GM18505 (cell line): ENCODE data around the gene PHLDB2.

Source experiments
- ATAC-seq: cut with Tn5 transposase; IDR thresholded peaks from one replicate; pipeline ENCODE4 v1.9.1; 2021; ENCODE audit not compliant: unreplicated experiment
- POLR2A ChIP-seq: IDR thresholded peaks from 4 replicates; pipeline ENCODE4 v1.6.1; 2011; ENCODE audit warnings: borderline replicate concordance; ENCODE audit not compliant: insufficient read depth, insufficient read length; ENCODE audit errors: extremely low read depth

Gene PHLDB2

DNA sequence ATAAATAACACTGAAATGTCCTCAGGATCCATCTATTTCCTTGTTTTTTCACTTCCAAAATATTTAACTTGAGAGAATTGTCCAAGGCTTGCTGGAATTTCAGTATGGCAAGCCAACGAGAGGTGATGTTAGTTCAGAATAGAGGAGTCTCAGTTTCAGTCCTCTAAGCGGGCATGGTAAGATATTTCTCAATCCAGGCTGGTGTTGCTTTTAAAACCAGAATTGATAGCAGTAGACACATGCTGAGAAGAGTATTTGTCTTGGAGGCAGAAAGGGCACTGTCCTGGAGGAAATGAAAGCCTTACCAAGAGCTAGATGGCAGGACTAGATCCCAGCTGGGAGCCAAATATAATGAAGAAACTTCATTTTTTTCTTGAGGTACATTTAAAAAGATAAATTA is 23.1 kb downstream of the PHLDB2 start:
- TF ChIP-seq POLR2A = no peak
- ATAC-seq = no peak

DNA sequence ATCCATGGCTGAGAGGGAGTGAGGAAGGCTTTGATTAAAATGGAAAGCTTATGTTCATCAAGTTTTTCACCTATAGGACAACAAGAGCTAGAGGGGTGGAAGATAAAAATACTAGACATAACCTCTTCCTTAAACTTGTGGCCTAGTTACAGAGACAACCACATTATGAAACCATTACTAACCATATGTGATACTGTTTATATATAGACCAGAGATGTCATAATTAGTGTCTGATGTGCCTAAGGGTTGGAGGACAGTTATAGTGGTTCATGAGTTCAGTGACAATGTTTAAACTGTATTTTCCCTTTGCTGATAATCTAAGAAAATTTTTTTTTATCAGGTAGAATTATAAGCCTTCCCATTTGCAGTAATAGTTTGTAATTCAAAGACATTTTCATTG is 23.7 kb downstream of the PHLDB2 start:
- ATAC-seq = peak; percentile 97
- TF ChIP-seq POLR2A = no peak

DNA sequence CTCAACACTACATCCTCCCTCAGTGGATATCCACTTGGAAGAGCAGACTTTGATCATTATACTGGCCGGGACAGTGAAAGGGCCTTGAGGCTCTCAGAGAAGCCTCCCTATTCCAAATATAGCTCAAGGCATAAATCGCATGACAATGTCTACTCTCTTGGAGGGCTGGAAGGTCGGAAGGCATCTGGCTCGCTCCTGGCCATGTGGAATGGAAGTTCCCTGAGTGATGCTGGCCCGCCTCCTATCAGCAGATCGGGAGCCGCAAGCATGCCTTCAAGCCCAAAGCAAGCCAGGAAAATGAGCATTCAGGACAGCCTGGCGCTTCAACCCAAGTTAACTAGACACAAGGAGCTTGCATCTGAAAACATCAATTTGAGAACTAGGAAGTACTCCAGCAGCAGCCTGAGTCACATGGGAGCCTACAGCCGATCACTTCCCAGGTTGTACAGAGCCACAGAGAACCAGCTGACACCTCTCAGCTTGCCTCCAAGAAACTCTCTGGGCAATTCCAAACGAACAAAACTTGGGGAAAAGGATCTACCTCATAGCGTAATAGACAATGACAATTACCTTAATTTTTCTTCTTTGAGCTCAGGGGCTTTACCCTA is 25.4 kb downstream of the PHLDB2 start:
- ATAC-seq = no peak

DNA sequence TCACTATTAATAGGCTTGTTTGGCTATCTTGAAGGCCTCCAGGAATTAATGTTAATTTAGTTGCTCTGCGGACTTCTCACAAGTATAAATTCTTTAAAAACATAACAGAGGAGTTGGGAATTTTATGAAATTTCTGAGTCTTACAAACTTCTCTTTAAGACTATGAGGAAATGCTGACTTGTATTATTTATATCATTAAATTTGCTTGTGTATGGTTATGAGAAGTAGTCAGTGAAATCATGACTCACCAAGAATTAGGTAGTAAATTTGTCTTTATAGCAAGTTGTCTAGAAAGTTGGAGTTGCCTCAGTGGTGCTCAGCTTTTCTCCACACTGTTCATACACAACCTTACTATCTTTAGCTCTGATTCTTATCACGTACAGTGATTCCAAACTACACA is 26.5 kb downstream of the PHLDB2 start:
- no peak for ATAC-seq
- TF ChIP-seq POLR2A = no peak

More for the DNA sequence above, 25.4 kb downstream of the PHLDB2 start:
- no peak for TF ChIP-seq POLR2A

DNA sequence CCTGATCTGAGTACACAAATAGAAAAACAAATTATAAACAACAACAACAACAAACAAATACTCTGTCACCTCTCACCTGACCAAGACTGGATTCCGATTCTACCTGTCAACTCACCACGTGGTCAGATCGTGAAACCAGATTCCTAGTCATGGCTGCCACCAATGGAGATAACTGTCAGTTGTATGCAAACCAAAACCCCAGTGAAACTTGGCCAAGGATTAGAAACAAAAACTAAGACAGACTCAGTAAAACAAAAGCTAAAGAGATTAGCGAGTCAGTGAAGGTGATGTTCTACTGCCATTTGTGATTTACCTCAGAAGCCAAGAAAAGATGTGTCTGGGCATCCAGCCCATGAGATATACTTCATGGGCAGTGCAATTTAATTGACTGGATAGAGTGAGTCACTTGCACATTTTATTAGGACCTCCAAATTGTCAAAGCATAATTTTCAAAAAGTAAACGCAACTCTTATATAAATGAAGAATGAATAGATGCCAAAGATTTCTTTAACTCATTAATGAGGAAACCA is 31.1 kb downstream of the PHLDB2 start:
- ATAC-seq = no peak
- no peak for TF ChIP-seq POLR2A

DNA sequence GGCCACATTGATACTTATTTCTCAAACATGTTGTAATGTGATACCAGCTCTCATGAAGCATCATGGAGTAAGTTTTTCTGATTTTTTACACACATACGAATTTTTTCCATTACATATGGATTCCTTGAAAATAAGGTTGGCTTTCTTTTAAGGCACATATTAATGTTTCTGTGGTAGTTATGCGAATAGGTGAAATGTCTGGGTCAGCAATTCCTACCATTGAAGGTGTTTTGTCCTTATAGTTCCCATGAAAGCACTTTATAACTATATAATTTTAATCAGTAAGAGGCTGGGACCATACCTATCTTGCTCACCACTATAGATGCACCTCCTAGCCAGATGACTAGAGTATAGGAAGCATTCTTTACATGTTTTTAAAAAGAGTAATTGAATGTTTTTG is 33.0 kb downstream of the PHLDB2 start:
- no peak for TF ChIP-seq POLR2A
- ATAC-seq = no peak

DNA sequence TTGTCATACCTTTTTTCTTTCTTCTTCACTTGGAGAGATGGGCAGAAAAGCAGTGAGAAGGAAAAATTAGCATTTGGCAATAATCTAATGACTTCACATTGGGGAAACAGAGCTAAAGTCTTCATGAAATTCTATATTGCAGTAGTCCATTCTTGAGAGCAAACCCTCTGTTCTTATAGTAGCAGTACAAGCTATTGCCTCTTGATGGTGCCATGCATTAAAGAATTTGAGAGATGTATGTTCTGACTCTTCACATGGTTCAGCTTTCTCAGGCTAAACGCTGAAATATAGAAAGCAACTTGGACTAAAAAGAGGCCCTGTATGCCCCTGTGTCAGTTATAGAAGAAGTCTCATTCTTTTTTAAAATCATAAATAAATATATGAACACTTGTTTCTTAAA is 36.0 kb downstream of the PHLDB2 start:
- TF ChIP-seq POLR2A = no peak
- ATAC-seq = no peak

DNA sequence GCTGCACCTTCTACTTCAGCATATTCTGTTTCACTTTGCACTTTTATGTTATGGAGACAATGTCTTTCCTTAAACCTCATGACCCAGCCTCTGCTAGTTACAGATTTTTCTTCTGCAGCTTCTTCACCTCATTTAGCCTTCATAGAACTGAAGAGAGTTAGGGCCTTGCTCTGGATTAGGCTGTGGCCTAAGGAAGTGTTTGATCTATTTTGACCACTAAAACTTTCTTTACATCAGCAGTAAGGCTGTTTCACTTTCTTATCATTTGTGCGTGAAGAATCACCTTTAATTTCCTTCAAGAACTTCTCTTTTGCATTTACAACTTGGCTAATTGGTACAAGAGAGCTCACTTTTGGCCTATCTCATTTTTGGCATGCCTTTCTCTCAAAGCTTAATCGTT is 40.9 kb downstream of the PHLDB2 start:
- no peak for ATAC-seq
- no peak for TF ChIP-seq POLR2A

DNA sequence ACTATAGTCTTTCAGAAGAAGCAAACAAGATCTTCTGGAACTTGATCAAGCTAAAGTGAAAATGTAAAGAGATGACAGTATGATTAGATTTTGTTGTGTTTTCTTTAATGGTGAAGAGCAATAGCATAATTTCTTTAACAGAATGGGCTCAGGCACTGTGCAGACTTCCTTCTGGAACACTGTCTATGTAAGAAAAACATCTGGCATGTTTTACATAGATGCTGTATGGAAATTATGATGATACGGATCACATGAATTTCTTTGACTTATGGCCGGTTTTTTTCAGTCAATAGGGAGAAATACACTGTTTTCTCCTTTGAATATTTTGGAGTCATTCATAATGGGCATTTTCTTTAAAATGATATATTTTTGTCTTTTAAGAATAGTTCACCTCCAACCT is 42.6 kb downstream of the PHLDB2 start:
- no peak for TF ChIP-seq POLR2A
- no peak for ATAC-seq

DNA sequence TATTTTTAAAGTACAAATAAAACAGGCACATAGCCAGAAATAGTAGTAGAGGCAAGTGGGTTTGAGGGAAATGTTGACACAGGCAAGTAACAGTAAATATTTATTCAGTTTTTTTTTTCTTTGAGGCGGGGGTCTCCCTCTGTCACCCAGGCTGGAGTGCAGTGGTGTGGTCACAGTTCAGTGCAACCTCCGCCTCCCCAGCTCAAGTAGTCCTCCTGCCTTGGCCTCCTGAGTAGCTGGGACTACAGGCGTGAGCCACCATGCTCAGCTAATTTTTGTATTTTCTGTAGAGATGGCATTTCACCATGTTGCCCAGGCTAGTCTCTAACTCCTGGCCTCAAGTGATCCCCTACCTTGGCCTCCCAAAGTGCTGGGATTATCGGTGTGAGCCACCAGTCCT is 43.5 kb downstream of the PHLDB2 start:
- no peak for ATAC-seq
- TF ChIP-seq POLR2A = no peak

DNA sequence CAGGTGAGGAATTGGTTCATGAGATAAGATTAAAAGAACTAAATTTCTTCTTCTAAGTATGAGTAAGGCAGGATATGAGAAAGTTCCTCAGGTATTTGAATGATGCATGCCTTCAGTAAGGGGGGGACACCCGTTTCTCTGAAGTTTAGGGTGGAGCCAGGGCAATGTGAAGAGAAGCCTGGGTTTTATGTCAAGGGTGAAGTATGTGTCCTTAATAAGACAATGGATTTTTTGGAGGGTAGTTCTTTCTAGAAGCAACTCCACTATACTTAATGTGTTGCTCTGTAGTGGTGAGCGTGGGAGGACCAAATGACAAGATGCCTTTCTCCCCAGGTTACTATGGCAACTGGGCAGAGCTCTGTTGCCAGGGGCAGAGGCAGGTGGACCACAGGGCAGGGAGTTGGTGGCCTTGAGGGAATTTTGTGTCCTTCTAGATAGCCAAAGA is 44.0 kb downstream of the PHLDB2 start:
- no peak for ATAC-seq
- TF ChIP-seq POLR2A = no peak

DNA sequence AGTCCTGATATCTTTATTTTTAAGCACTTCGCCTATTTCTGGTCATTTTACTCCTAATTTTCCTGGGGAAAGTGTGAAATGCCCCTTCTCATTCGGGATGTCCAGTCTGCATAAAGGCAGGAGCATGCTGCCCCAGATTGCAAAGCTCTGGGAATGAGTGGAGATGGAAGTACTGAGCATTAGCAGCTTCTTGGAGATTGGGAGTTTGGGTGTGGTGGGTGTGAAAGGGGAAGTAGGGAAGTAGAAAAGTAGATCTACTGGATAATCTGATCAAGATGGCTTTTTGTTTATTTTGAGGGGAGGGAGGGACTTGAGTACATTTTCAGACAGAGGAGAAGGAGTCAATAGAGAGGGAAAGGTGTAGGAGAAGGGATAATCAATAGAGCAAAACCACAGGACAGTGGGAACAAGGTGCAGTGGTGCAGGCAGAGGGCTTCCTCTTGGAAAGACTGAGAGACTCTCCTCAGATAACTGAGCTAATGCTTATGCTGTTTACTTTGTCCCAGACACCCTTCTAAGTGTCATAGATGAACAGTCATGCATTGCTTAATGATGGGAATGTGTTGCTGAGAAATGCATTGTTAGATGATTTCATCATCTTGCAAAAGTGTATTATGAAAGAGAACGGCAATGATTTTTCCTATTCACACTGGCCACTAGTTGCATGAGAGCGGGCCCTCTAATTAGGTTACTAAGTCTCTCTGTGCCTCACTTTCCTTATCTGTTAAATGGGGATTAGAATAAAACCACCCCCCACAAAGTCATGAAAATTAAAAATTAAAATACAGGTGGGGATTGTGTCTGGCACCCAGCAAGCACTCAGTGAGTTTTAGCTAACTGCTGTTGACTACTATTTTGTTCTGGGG is 45.5 kb downstream of the PHLDB2 start:
- no peak for TF ChIP-seq POLR2A
- no peak for ATAC-seq

DNA sequence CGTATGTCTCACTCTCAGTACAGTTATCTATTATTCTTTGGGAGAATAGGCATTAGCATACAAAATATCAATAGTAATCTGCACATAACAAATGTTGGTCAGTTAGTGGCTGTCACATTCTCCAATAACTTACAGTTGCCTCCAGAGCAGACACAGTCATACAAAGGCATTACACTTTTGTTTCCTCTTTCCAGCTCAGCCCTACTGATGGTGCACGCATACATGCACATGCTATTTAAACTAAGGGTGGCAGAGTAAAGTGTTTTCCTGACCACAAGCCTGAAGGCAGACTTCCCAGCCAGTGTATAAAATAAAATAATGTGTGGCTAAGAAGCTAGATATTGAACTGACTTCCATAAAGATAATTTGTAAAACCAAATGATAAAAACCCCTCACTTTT is 47.6 kb downstream of the PHLDB2 start:
- TF ChIP-seq POLR2A = no peak

DNA sequence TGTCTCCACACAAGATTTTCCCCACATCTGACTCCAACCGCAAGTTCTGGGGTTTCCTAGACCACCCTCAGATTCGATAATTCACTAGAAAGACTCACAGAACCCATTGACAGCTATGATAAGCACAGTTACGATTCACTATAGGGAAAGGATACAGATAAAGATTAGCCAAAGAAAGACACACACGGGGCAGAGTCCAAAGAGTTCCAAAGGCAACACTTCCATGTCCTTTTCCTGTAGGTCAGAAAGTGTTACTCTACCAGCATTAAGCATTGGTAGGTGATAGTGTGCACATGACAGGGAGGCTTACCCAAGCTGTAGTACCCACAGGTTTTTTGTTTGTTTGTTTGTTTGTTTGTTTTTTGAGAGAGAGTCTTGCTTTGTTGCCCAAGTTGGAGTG is 48.1 kb downstream of the PHLDB2 start:
- ATAC-seq = no peak
- no peak for TF ChIP-seq POLR2A

More for the DNA sequence above, 47.6 kb downstream of the PHLDB2 start:
- ATAC-seq = no peak
